Inferior parietal cortex (tissue), 1 donor: Measurements from ENCODE around the gene TMOD2.

Experiments
- DNase-seq: peaks from one replicate; pipeline ENCODE4 v3.0.0-alpha.2; 2016; ENCODE audit errors: extremely low spot score

The TMOD2 gene

GRCh38 chr15:51818150-51818549, 66.8 kb downstream of the TMOD2 start:
- no peak for DNase-seq

- no peak for DNase-seq
Measured at GRCh38 chr15:51825698-51826097, 74.3 kb downstream of the TMOD2 start.

- DNase-seq, result no peak
Measured at GRCh38 chr15:51828621-51829375, 77.4 kb downstream of the TMOD2 start.

GRCh38 chr15:51829376-51830275, 78.2 kb downstream of the TMOD2 start, which contains the start of gene TMOD3:
TMOD3 (plus strand) TSS chr15:51829653; CDS start chr15:51862885, 33,232 bp downstream.
- peak; percentile 94 for DNase-seq

GRCh38 chr15:51830276-51830806, 78.9 kb downstream of the TMOD2 start:
- peak; percentile 21 for DNase-seq

- DNase-seq, result no peak
Measured at GRCh38 chr15:51833772-51834171, 82.4 kb downstream of the TMOD2 start.

- no peak for DNase-seq
Measured at GRCh38 chr15:51837792-51838251, 86.4 kb downstream of the TMOD2 start.

GRCh38 chr15:51838270-51838669, 86.9 kb downstream of the TMOD2 start:
- no peak for DNase-seq

GRCh38 chr15:51840692-51841091, 89.3 kb downstream of the TMOD2 start:
- no peak for DNase-seq

GRCh38 chr15:51841406-51842040, 90.1 kb downstream of the TMOD2 start:
- DNase-seq, result no peak

GRCh38 chr15:51842265-51842664, 90.9 kb downstream of the TMOD2 start:
- no peak for DNase-seq

GRCh38 chr15:51842852-51843737, 91.7 kb downstream of the TMOD2 start:
- DNase-seq, result no peak

GRCh38 chr15:51844747-51845426, 93.5 kb downstream of the TMOD2 start:
- no peak for DNase-seq

GRCh38 chr15:51846066-51846462, 94.7 kb downstream of the TMOD2 start:
- DNase-seq, result no peak

GRCh38 chr15:51846463-51847230, 95.2 kb downstream of the TMOD2 start:
- DNase-seq, result no peak

- no peak for DNase-seq
Measured at GRCh38 chr15:51848811-51849210, 97.4 kb downstream of the TMOD2 start.

- no peak for DNase-seq
Measured at GRCh38 chr15:51849860-51850259, 98.5 kb downstream of the TMOD2 start.

- DNase-seq, result no peak
Measured at GRCh38 chr15:51853998-51854397, 102.6 kb downstream of the TMOD2 start.

GRCh38 chr15:51855612-51856011, 104.2 kb downstream of the TMOD2 start:
- no peak for DNase-seq
